K562 (cell line): Measurements from ENCODE around the gene RARRES2. TPM values are rescaled to one million over a fixed set of nuclear protein-coding genes. Genes with fewer than 3 reads are reported as not detected.
A peak's percentile ranks its signal among the peaks of the same experiment; 100 is the strongest.

ENCODE experiments used
- CC2D1A ChIP-seq: fragments of 450-650 bp; IDR thresholded peaks from 2 replicates; pipeline ENCODE4 v1.6.1; 2017; ENCODE audit warnings: mild to moderate bottlenecking
- CHD7 ChIP-seq: fragments of 200-600 bp; sonication (generic); IDR thresholded peaks from one replicate; pipeline ENCODE4 v1.6.1; 2012; ENCODE audit warnings: mild to moderate bottlenecking, low read depth, low read length, inconsistent platforms
- CREB3 ChIP-seq: fragments of 450-650 bp; conservative IDR thresholded peaks from 2 replicates; pipeline ENCODE4 v1.6.1; 2016; ENCODE audit warnings: missing genetic modification characterization, low read depth, mild to moderate bottlenecking, missing compliant biosample characterization, moderate library complexity
- E2F8 ChIP-seq: fragments of 450-650 bp; IDR thresholded peaks from 2 replicates; pipeline ENCODE4 v1.7.1; 2018; ENCODE audit warnings: mild to moderate bottlenecking, low read depth; ENCODE audit not compliant: partially characterized antibody
- HEY1 ChIP-seq: fragments of 250-450 bp; sonication (Bioruptor Pico); IDR thresholded peaks from 2 replicates; pipeline ENCODE4 v1.5.0; 2020; ENCODE audit warnings: mild to moderate bottlenecking, moderate library complexity, borderline replicate concordance
- KDM1A ChIP-seq, 2 experiments: fragments of 450-650 bp; IDR thresholded peaks; 2 replicates each; pipeline ENCODE4 v1.6.1; 2016; ENCODE audit warnings: mild to moderate bottlenecking in 2 of 2
- NFYB ChIP-seq: IDR thresholded peaks from 2 replicates; pipeline ENCODE4 v1.6.1; 2011; ENCODE audit warnings: mild to moderate bottlenecking, moderate library complexity; ENCODE audit not compliant: insufficient read length; ENCODE audit errors: extremely low read depth
- POLR2G ChIP-seq: fragments of 200-400 bp; formaldehyde crosslinking; IDR thresholded peaks from 2 replicates; pipeline ENCODE4 v1.6.1; 2017; ENCODE audit warnings: low read depth, mild to moderate bottlenecking, antibody characterized with exemption, low read length, moderate library complexity
- POLR3G ChIP-seq: IDR thresholded peaks from 2 replicates; pipeline ENCODE4 v1.6.1; 2011; ENCODE audit not compliant: insufficient read length, insufficient replicate concordance; ENCODE audit errors: extremely low read depth
- ZNF3 ChIP-seq: fragments of 250-450 bp; sonication (Bioruptor Pico); IDR thresholded peaks from 2 replicates; pipeline ENCODE4 v1.5.0; 2021; ENCODE audit warnings: mild to moderate bottlenecking, moderate library complexity
- ZNF780A ChIP-seq: fragments of 250-450 bp; sonication (Bioruptor Pico); IDR thresholded peaks from 2 replicates; pipeline ENCODE4 v1.5.0; 2021; ENCODE audit warnings: mild to moderate bottlenecking
- polyA plus RNA-seq, 8 experiments: library from polyadenylated mRNA; depleted of rRNA in 4 of 8; stranded (reverse) in 5 of 8; unstranded in 3 of 8; fragments of >200 nt; fragmentation: Nextera tagmentation in 2 of 8; fragmentation: Illumina TruSeq in 1 of 8; extraction: Ambion mirVana in 2 of 8; extraction: Trizol in 1 of 8; gene quantifications; 2 replicates each; pipeline versions ENCODE4 v1.2.1 to v1.2.3, GENCODE V29; 2011 to 2014; ENCODE audit warnings: inconsistent platforms in 1 of 8, missing spikeins in 1 of 8
- total RNA-seq, 7 experiments: library from RNA; depleted of rRNA in 6 of 7; stranded (reverse); fragments of >200 nt in 6 of 7; fragmentation: Illumina TruSeq in 2 of 7; extraction: Trizol in 2 of 7; gene quantifications; 2 replicates each; pipeline versions ENCODE4 v1.2.1 to v1.2.3, GENCODE V29; 2011 to 2021; ENCODE audit warnings: low replicate concordance in 1 of 7

Gene RARRES2
- total and polyA plus RNA-seq, 9 of the 15 experiments (the other 6 are each of a cell fraction or from before 2014, with no cell fraction given), result 0.11 to 1.7 (median 0.23) TPM; not detected in 6

GRCh38 chr7:150379441-150380379, 38.3 kb upstream of the RARRES2 start (continued):
- no peak for TF ChIP-seq CREB3 (tag)
- TF ChIP-seq E2F8, result peak; percentile 14
- no peak for TF ChIP-seq ZNF780A (CRISPR knock-in tag)
- no peak for TF ChIP-seq POLR3G
- no peak for TF ChIP-seq CHD7
- no peak; a peak in 1 of 4 replicates for TF ChIP-seq KDM1A (IDR thresholded peaks at IDR 0.05)
- no peak for TF ChIP-seq POLR2G
- no peak for TF ChIP-seq NFYB
- TF ChIP-seq CC2D1A, result no peak
- TF ChIP-seq HEY1 (CRISPR knock-in tag), result no peak
- TF ChIP-seq ZNF3, result no peak
